HAP-1 (cell line): ENCODE measurements around the gene TGM3.

ENCODE experiments used
- DNase-seq, 2 experiments: peaks; one replicate each; pipeline ENCODE4 v3.0.0-alpha.2; 2016 to 2020; ENCODE audit warnings: low spot score in 2 of 2
- H3K27me3 ChIP-seq: fragments of 250-450 bp; sonication (Bioruptor Pico); 2 replicates; pipeline ENCODE4 v1.5.1; 2020; ENCODE audit warnings: low read depth, mild to moderate bottlenecking, moderate library complexity
- H3K36me3 ChIP-seq: fragments of 250-450 bp; sonication (Bioruptor Pico); replicated peaks from 2 replicates; pipeline ENCODE4 v1.5.1; 2020; ENCODE audit warnings: mild to moderate bottlenecking
- H3K4me1 ChIP-seq: fragments of 250-450 bp; sonication (Bioruptor Pico); 2 replicates; pipeline ENCODE4 v1.5.1; 2020; ENCODE audit warnings: mild to moderate bottlenecking
- H3K4me3 ChIP-seq: fragments of 250-450 bp; sonication (Bioruptor Pico); 2 replicates; pipeline ENCODE4 v1.5.1; 2020; ENCODE audit warnings: mild to moderate bottlenecking, moderate library complexity
- H3K9me3 ChIP-seq: fragments of 250-450 bp; sonication (Bioruptor Pico); 2 replicates; pipeline ENCODE4 v1.5.1; 2020; ENCODE audit warnings: mild to moderate bottlenecking, moderate library complexity
- in situ Hi-C: fragments of 300-500 bp; cut with MboI; formaldehyde crosslinking; loops from 3 replicates; pipeline ENCODE4 v1.14.3; 2020; ENCODE audit warnings: low sequenced_read_pairs, inconsistent platforms, mixed read lengths

TGM3 gene

GRCh38 chr20:2327620-2328555, 32.1 kb downstream of the TGM3 start:
- in situ Hi-C loops, result no loop called here
- Histone ChIP-seq H3K4me3 (no peak overlapping the region), H3K4me1 (no peaks in the 10 kb centered on the region), H3K9me3 (no peaks in the 10 kb centered on the region), H3K27me3 (no peaks in the 10 kb centered on the region), H3K36me3 (no peaks in the 10 kb centered on the region)
- no peak for DNase-seq

- Histone ChIP-seq H3K4me3 (no peak overlapping the region), H3K36me3 (no peaks in the 10 kb centered on the region), H3K27me3 (no peaks in the 10 kb centered on the region), H3K9me3 (no peaks in the 10 kb centered on the region), H3K4me1 (no peaks in the 10 kb centered on the region)
- in situ Hi-C loops, result no loop called here
- DNase-seq, result no peak
Measured at GRCh38 chr20:2329286-2329685, 33.5 kb downstream of the TGM3 start.

GRCh38 chr20:2330090-2330695, 34.4 kb downstream of the TGM3 start:
- H3K9me3 ChIP-seq, result no peaks in the 10 kb centered on the region
- H3K36me3 ChIP-seq, result no peaks in the 10 kb centered on the region
- no peak overlapping the region for H3K4me3 ChIP-seq
- no peak for DNase-seq
- H3K27me3 ChIP-seq, result no peaks in the 10 kb centered on the region
- no peaks in the 10 kb centered on the region for H3K4me1 ChIP-seq
- in situ Hi-C loops, result no loop called here

- Histone ChIP-seq H3K36me3 (no peaks in the 10 kb centered on the region), H3K4me1 (no peaks in the 10 kb centered on the region), H3K4me3 (no peak overlapping the region), H3K27me3 (no peaks in the 10 kb centered on the region), H3K9me3 (no peaks in the 10 kb centered on the region)
- no peak for DNase-seq
- in situ Hi-C loops, result no loop called here
Measured at GRCh38 chr20:2331106-2331505, 35.3 kb downstream of the TGM3 start.

- H3K4me1 ChIP-seq, result no peaks in the 10 kb centered on the region
- in situ Hi-C loops, result no loop called here
- H3K36me3 ChIP-seq, result no peaks in the 10 kb centered on the region
- no peaks in the 10 kb centered on the region for H3K9me3 ChIP-seq
- no peak overlapping the region for H3K4me3 ChIP-seq
- H3K27me3 ChIP-seq, result no peaks in the 10 kb centered on the region
- DNase-seq, result no peak
Measured at GRCh38 chr20:2331901-2332565, 36.2 kb downstream of the TGM3 start.

- no peaks in the 10 kb centered on the region for H3K4me1 ChIP-seq
- no peaks in the 10 kb centered on the region for H3K36me3 ChIP-seq
- H3K27me3 ChIP-seq, result no peaks in the 10 kb centered on the region
- in situ Hi-C loops, result no loop called here
- DNase-seq, result no peak
- no peak overlapping the region for H3K4me3 ChIP-seq
- H3K9me3 ChIP-seq, result no peaks in the 10 kb centered on the region
Measured at GRCh38 chr20:2332711-2333110, 36.9 kb downstream of the TGM3 start.

- no peaks in the 10 kb centered on the region for H3K9me3 ChIP-seq
- in situ Hi-C loops, result no loop called here
- DNase-seq, result no peak
- no peaks in the 10 kb centered on the region for H3K36me3 ChIP-seq
- 0 out of 2 replicates have a peak, but pooled peaks cover 6% of the 10 kb centered on the region for H3K27me3 ChIP-seq
- H3K4me3 ChIP-seq, result no peak overlapping the region
- H3K4me1 ChIP-seq, result no peaks in the 10 kb centered on the region
Measured at GRCh38 chr20:2333821-2334220, 38.0 kb downstream of the TGM3 start.

- no peak for DNase-seq
- H3K4me3 ChIP-seq, result no peak overlapping the region
- no peaks in the 10 kb centered on the region for H3K36me3 ChIP-seq
- 0 out of 2 replicates have a peak, but pooled peaks cover 6% of the 10 kb centered on the region for H3K27me3 ChIP-seq
- H3K9me3 ChIP-seq, result no peaks in the 10 kb centered on the region
- in situ Hi-C loops, result no loop called here
- no peaks in the 10 kb centered on the region for H3K4me1 ChIP-seq
Measured at GRCh38 chr20:2335096-2335870, 39.5 kb downstream of the TGM3 start.

GRCh38 chr20:2336471-2336870, 40.7 kb downstream of the TGM3 start:
- DNase-seq, result no peak
- no peak overlapping the region for H3K4me3 ChIP-seq
- H3K9me3 ChIP-seq, result no peaks in the 10 kb centered on the region
- H3K4me1 ChIP-seq, result no peaks in the 10 kb centered on the region
- in situ Hi-C loops, result no loop called here
- 0 out of 2 replicates have a peak, but pooled peaks cover 6% of the 10 kb centered on the region for H3K27me3 ChIP-seq
- no peaks in the 10 kb centered on the region for H3K36me3 ChIP-seq

- no peak for DNase-seq
- in situ Hi-C loops, result no loop called here
- Histone ChIP-seq H3K36me3 (no peaks in the 10 kb centered on the region), H3K9me3 (no peaks in the 10 kb centered on the region), H3K4me1 (no peaks in the 10 kb centered on the region), H3K4me3 (no peak overlapping the region), H3K27me3 (0 out of 2 replicates have a peak, but pooled peaks cover 6% of the 10 kb centered on the region)
Measured at GRCh38 chr20:2337142-2337541, 41.3 kb downstream of the TGM3 start.

GRCh38 chr20:2338411-2339066, 42.7 kb downstream of the TGM3 start:
- Histone ChIP-seq H3K4me1 (no peaks in the 10 kb centered on the region), H3K36me3 (no peaks in the 10 kb centered on the region), H3K27me3 (0 out of 2 replicates have a peak, but pooled peaks cover 6% of the 10 kb centered on the region), H3K4me3 (no peak overlapping the region), H3K9me3 (no peaks in the 10 kb centered on the region)
- in situ Hi-C loops, result no loop called here
- DNase-seq, result no peak

GRCh38 chr20:2340136-2340535, 44.3 kb downstream of the TGM3 start:
- no peak overlapping the region for H3K4me3 ChIP-seq
- H3K4me1 ChIP-seq, result no peaks in the 10 kb centered on the region
- in situ Hi-C loops, result no loop called here
- H3K9me3 ChIP-seq, result no peaks in the 10 kb centered on the region; the same call in 1 of the 2 replicates
- no peaks in the 10 kb centered on the region for H3K36me3 ChIP-seq
- H3K27me3 ChIP-seq, result 0 out of 2 replicates have a peak, but pooled peaks cover 6% of the 10 kb centered on the region
- no peak for DNase-seq

- DNase-seq, result no peak
- in situ Hi-C loops, result no loop called here
- H3K4me1 ChIP-seq, result no peaks in the 10 kb centered on the region
- H3K9me3 ChIP-seq, result no peaks in the 10 kb centered on the region; the same call in 1 of the 2 replicates
- no peak overlapping the region for H3K4me3 ChIP-seq
- H3K36me3 ChIP-seq, result no peaks in the 10 kb centered on the region
- 0 out of 2 replicates have a peak, but pooled peaks cover 6% of the 10 kb centered on the region for H3K27me3 ChIP-seq
Measured at GRCh38 chr20:2340823-2341222, 45.0 kb downstream of the TGM3 start.
